H9 (cell line): Measurements from ENCODE around the gene XPR1. TPM values are rescaled to one million over a fixed set of nuclear protein-coding genes. Genes with fewer than 3 reads are reported as not detected.

ENCODE experiments used
- DNase-seq: peaks from one replicate; pipeline ENCODE4 v3.0.0-alpha.2; 2017
- H2AFZ ChIP-seq: one replicate; pipeline ENCODE4 v1.6.1; 2013; ENCODE audit warnings: mild to moderate bottlenecking, low read length, control low read depth, moderate library complexity
- H2AK5ac ChIP-seq: 2 replicates; pipeline ENCODE4 v1.6.1; 2013; ENCODE audit warnings: low read length, control low read depth, mixed read lengths; ENCODE audit not compliant: insufficient read length
- H2BK120ac ChIP-seq: one replicate; pipeline ENCODE4 v1.6.1; 2013; ENCODE audit warnings: low read depth, mild to moderate bottlenecking, low read length, control low read depth, inconsistent platforms; ENCODE audit not compliant: poor library complexity, severe bottlenecking
- H2BK12ac ChIP-seq: 2 replicates; pipeline ENCODE4 v1.6.1; 2013; ENCODE audit warnings: low read length, control low read depth, mixed read lengths, low read depth; ENCODE audit not compliant: insufficient read length
- H2BK15ac ChIP-seq: 2 replicates; pipeline ENCODE4 v1.6.1; 2013; ENCODE audit warnings: low read depth, low read length, control low read depth
- H2BK20ac ChIP-seq: one replicate; pipeline ENCODE4 v1.6.1; 2013; ENCODE audit warnings: low read depth, mild to moderate bottlenecking, low read length, control low read depth, inconsistent platforms; ENCODE audit not compliant: poor library complexity, severe bottlenecking
- H2BK5ac ChIP-seq: 2 replicates; pipeline ENCODE4 v1.6.1; 2013; ENCODE audit warnings: low read length, control low read depth, mixed read lengths; ENCODE audit not compliant: insufficient read length
- H3K14ac ChIP-seq: 2 replicates; pipeline ENCODE4 v1.6.1; 2013; ENCODE audit warnings: low read length, control low read depth; ENCODE audit not compliant: insufficient read depth
- H3K18ac ChIP-seq: 2 replicates; pipeline ENCODE4 v1.6.1; 2013; ENCODE audit warnings: low read depth, mild to moderate bottlenecking, mixed read lengths, low read length, control low read depth; ENCODE audit not compliant: insufficient read length
- H3K23ac ChIP-seq: 2 replicates; pipeline ENCODE4 v1.6.1; 2013; ENCODE audit warnings: low read length, control low read depth, mixed read lengths, low read depth; ENCODE audit not compliant: insufficient read length
- H3K23me2 ChIP-seq: 2 replicates; pipeline ENCODE4 v1.6.1; 2013; ENCODE audit warnings: low read depth, mild to moderate bottlenecking, mixed read lengths, low read length, control low read depth; ENCODE audit not compliant: insufficient read length, poor library complexity, severe bottlenecking
- H3K27ac ChIP-seq: 2 replicates; pipeline ENCODE4 v1.5.1; 2013; ENCODE audit warnings: low read length, control low read depth, mixed read lengths, low read depth; ENCODE audit not compliant: insufficient read length
- H3K27me3 ChIP-seq: 2 replicates; pipeline ENCODE4 v1.6.1; 2013; ENCODE audit warnings: low read length, control low read depth, inconsistent platforms; ENCODE audit not compliant: insufficient read depth
- H3K4ac ChIP-seq: 2 replicates; pipeline ENCODE4 v1.6.1; 2013; ENCODE audit warnings: low read depth, mild to moderate bottlenecking, control low read depth, inconsistent platforms, low read length, moderate library complexity
- H3K4me1 ChIP-seq: 2 replicates; pipeline ENCODE4 v1.6.1; 2013; ENCODE audit warnings: low read length, control low read depth, inconsistent platforms; ENCODE audit not compliant: insufficient read depth
- H3K4me2 ChIP-seq: 2 replicates; pipeline ENCODE4 v1.6.1; 2013; ENCODE audit warnings: low read length, control low read depth, mixed read lengths; ENCODE audit not compliant: insufficient read length, insufficient read depth
- H3K56ac ChIP-seq: 2 replicates; pipeline ENCODE4 v1.6.1; 2013; ENCODE audit warnings: low read depth, mild to moderate bottlenecking, mixed read lengths, low read length, control low read depth; ENCODE audit not compliant: insufficient read length
- H3K79me1 ChIP-seq: 2 replicates; pipeline ENCODE4 v1.6.1; 2013; ENCODE audit warnings: low read depth, mild to moderate bottlenecking, moderate library complexity, low read length, control low read depth, inconsistent platforms; ENCODE audit not compliant: insufficient read depth, poor library complexity, severe bottlenecking
- H3K79me2 ChIP-seq: 2 replicates; pipeline ENCODE4 v1.6.1; 2013; ENCODE audit warnings: low read length, control low read depth, inconsistent platforms; ENCODE audit not compliant: insufficient read depth
- H3K9ac ChIP-seq: 2 replicates; pipeline ENCODE4 v1.6.1; 2013; ENCODE audit warnings: low read length, control low read depth, mixed read lengths; ENCODE audit not compliant: insufficient read length; ENCODE audit errors: extremely low read depth
- H3K9me3 ChIP-seq: one replicate; pipeline ENCODE4 v1.6.1; 2013; ENCODE audit warnings: low read depth, low read length, inconsistent platforms; ENCODE audit not compliant: control insufficient read depth
- H3T11ph ChIP-seq: one replicate; pipeline ENCODE4 v1.6.1; 2013; ENCODE audit warnings: mild to moderate bottlenecking, low read length, control low read depth, inconsistent platforms
- H4K20me1 ChIP-seq: one replicate; pipeline ENCODE4 v1.6.1; 2013; ENCODE audit not compliant: control insufficient read depth, insufficient read length, insufficient read depth
- H4K5ac ChIP-seq: 2 replicates; pipeline ENCODE4 v1.6.1; 2013; ENCODE audit warnings: low read depth, mild to moderate bottlenecking, mixed read lengths, low read length, control low read depth; ENCODE audit not compliant: insufficient read length
- H4K8ac ChIP-seq: replicated peaks from 2 replicates; pipeline ENCODE4 v1.6.1; 2013; ENCODE audit warnings: low read length, control low read depth, mixed read lengths, low read depth; ENCODE audit not compliant: insufficient read length
- H4K91ac ChIP-seq: 2 replicates; pipeline ENCODE4 v1.6.1; 2013; ENCODE audit warnings: low read depth, mild to moderate bottlenecking, moderate library complexity, mixed read lengths, low read length, control low read depth; ENCODE audit not compliant: insufficient read length
- H3K27ac Mint-ChIP-seq, 3 experiments: 2 replicates in 2 of 3; 3 replicates in 1 of 3; pipeline ENCODE4 v1.8.0; 2020 to 2021; ENCODE audit warnings: mixed read lengths in 3 of 3, mild to moderate bottlenecking in 1 of 3, moderate library complexity in 1 of 3
- H3K27me3 Mint-ChIP-seq: 2 replicates; pipeline ENCODE4 v1.8.0; 2021; ENCODE audit warnings: low read depth, mild to moderate bottlenecking, moderate library complexity, mixed read lengths
- H3K36me3 Mint-ChIP-seq, 3 experiments: 2 replicates in 2 of 3; 3 replicates in 1 of 3; pipeline ENCODE4 v1.8.0; 2020 to 2021; ENCODE audit warnings: low read depth in 3 of 3, mixed read lengths in 3 of 3; ENCODE audit not compliant: insufficient read depth in 1 of 3
- H3K4me1 Mint-ChIP-seq, 2 experiments: 2 replicates each; pipeline ENCODE4 v1.8.0; 2020; ENCODE audit warnings: mixed read lengths in 2 of 2
- H3K4me3 Mint-ChIP-seq, 2 experiments: 2 replicates in 1 of 2; 3 replicates in 1 of 2; pipeline ENCODE4 v1.8.0; 2020 to 2021; ENCODE audit warnings: mild to moderate bottlenecking in 2 of 2, mixed read lengths in 2 of 2, moderate library complexity in 1 of 2
- H3K9me3 Mint-ChIP-seq, 2 experiments: 2 replicates in 1 of 2; 3 replicates in 1 of 2; pipeline ENCODE4 v1.8.0; 2020; ENCODE audit warnings: mild to moderate bottlenecking in 2 of 2, mixed read lengths in 2 of 2, moderate library complexity in 1 of 2
- CTCF ChIP-seq: fragments of 200-600 bp; sonication (generic); conservative IDR thresholded peaks from 3 replicates; pipeline ENCODE4 v1.8.0; 2021; ENCODE audit warnings: antibody characterized with exemption, mild to moderate bottlenecking
- WGBS: extraction: QIAGEN DNeasy Blood & Tissue Kit; methylation state at CpG from one replicate; pipeline ENCODE4 v1.1.7; 2013; ENCODE audit warnings: missing lambda C conversion rate, low lambda C conversion rate, mixed read lengths; ENCODE audit not compliant: insufficient read length; ENCODE audit errors: extremely low coverage; 5-methylcytosine and 5-hydroxymethylcytosine counted together
- total RNA-seq: library from RNA; stranded (reverse); gene quantifications from 2 replicates; pipeline ENCODE4 v1.2.1, GENCODE V29; 2021

Gene XPR1
- total RNA-seq, 1 experiment from 2014 or later, result 34.1 TPM

GRCh38 chr1:180610556-180611015 is 21.2 kb upstream of the XPR1 start:
- Mint-ChIP-seq H3K4me3 (no peak overlapping the region), H3K36me3 (no peaks in the 10 kb centered on the region), H3K9me3 (no peaks in the 10 kb centered on the region), H3K27ac (peak overlapping the region in 1 of 3 experiments; percentile 5; a peak in 1 of 7 replicates), H3K4me1 (peaks cover 28 to 30% of the 10 kb centered on the region in 2 experiments), H3K27me3 (no peaks in the 10 kb centered on the region)
- DNase-seq, result no peak
- H3K56ac ChIP-seq, result no peak overlapping the region
- H2BK120ac ChIP-seq, result no peak overlapping the region
- H3K27ac ChIP-seq, result no peak overlapping the region
- H3K79me1 ChIP-seq, result no peaks in the 10 kb centered on the region
- no peak overlapping the region for H3T11ph ChIP-seq
- H4K8ac ChIP-seq, result no peak overlapping the region
- no peak overlapping the region for H3K9ac ChIP-seq
- no peak overlapping the region for H3K14ac ChIP-seq
- H3K4ac ChIP-seq, result no peak overlapping the region
- no peak overlapping the region for H2BK20ac ChIP-seq
- H2AFZ ChIP-seq, result no peak overlapping the region
- no peak overlapping the region for H2BK12ac ChIP-seq
- H2BK5ac ChIP-seq, result no peak overlapping the region
- WGBS, result no CpG with 5 or more reads among the region's 3 CpGs
- no peaks in the 10 kb centered on the region for H3K9me3 ChIP-seq
- no peak for TF ChIP-seq CTCF
- no peak overlapping the region for H2AK5ac ChIP-seq
- no peaks in the 10 kb centered on the region for H3K27me3 ChIP-seq
- H3K18ac ChIP-seq, result no peak overlapping the region
- H4K91ac ChIP-seq, result no peak overlapping the region
- no peaks in the 10 kb centered on the region for H3K23me2 ChIP-seq
- H3K79me2 ChIP-seq, result no peaks in the 10 kb centered on the region
- H3K23ac ChIP-seq, result no peak overlapping the region
- no peak overlapping the region for H4K5ac ChIP-seq
- H3K4me2 ChIP-seq, result no peak overlapping the region
- H4K20me1 ChIP-seq, result no peaks in the 10 kb centered on the region
- no peak overlapping the region for H2BK15ac ChIP-seq
- H3K4me1 ChIP-seq, result no peaks in the 10 kb centered on the region; the same call in 1 of the 2 replicates
